Measurements from ENCODE around the gene PHC2. TPM values are rescaled to one million over a fixed set of nuclear protein-coding genes. Genes with fewer than 3 reads are reported as not detected.

PHC2 gene
- total RNA-seq, 4 donors from 2014 or later = 70.2 to 114 (median 77.2) TPM

DNA sequence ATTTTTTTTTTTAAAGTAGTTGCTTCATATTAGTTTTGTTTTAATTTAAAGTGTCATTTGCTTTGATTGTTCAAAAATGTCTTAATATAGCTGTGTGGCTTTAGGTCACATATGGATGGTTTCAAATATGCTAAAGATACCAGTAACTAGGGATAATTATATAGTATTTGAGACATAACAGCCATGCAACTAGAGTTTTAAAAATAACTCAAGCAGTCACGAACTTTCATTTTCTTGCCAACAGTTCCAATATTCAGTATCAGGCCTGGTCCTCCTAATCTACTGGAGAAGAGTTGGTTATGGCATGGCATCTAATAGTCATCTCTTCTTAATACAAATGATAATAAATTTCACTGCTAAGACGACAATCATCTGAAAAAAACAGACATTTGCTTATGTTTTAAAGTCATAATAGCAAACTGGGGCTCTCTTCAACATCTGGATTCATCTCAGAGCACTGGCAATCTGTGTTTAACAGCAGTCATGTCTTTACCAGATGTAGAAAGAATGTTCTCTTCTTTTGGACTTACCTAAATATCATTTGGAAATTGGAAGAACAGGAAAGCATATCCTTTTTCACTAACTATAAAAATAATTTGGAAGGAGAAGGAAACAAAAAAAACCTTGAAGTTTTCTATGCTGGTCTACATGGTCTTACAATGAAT lies 85.9 kb downstream of the PHC2 start:
- WGBS, 2 donors = 21 to 29% methylated on average over 2 of the region's 2 CpGs
- TF ChIP-seq CTCF (IDR thresholded peaks at IDR 0.05) (no peak), POLR2A (IDR thresholded peaks at IDR 0.05) (no peak)
- intact Hi-C loops (cut with DNase I; ENCODE audit: low total_unique reads) = no loop called here
- no peak for DNase-seq (ENCODE audit: low spot score in 2 of 2)
- H3K4me3 ChIP-seq (ENCODE audit: low read depth, poor library complexity, severe bottlenecking) = no peak overlapping the region

DNA sequence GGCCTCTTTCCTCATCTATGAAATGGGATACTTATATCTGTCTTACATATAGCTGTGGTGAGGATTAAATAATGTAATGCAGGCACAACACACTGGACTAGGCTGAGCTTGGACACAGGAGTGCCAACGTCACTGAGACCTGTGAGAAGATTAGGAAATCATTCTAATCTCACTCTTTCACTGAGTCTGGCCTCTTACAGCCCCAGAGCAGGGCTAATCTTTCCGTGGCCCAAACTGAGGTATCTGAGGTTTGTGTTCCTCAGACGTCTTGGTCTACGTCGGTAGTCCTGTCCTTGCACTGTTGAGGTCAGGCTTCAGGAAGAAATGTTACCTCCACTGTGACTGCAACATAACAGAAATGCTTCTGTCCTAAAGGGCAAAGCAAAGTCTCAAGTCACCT lies 87.4 kb downstream of the PHC2 start:
- no peak overlapping the region for H3K4me3 ChIP-seq (ENCODE audit: low read depth, poor library complexity, severe bottlenecking)
- 68 to 71% methylated on average over 5 of the region's 5 CpGs for WGBS, 2 donors
- DNase-seq (ENCODE audit: low spot score in 2 of 2) = no peak
- intact Hi-C loops (cut with DNase I; ENCODE audit: low total_unique reads) = no loop called here
- TF ChIP-seq CTCF (IDR thresholded peaks at IDR 0.05) (no peak), POLR2A (IDR thresholded peaks at IDR 0.05) (no peak)

DNA sequence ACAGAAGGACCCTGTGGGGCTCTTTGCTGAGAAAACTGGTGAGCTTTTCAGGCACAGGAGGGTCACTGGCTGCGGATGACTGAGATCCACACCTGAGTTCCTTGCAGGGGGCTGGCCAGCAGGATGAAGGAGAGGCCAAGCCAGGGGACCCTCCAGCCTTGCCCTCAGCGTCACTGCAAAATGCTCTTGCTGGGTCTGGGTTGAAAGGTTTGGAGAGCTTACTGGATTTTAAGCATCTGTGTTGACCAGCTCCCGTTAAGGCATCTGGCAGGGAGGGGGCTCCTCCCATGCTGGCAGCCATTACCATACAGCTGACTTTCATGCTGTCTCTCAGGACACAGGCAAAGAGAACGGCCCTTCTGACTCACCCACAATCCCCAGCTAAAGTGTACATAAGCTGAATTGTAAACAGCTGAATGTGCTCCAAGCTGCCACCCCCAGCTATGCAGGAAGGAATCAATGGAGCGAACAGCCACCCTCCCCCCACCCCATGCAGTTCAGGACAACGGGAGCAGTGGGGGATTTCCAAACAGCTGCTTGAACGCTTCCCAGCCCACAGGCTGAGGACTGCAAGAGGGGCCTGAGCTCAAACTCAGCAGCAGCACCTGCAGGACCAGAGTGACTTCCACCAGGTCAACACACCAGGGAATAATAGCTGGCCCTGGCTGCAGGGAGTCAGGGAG lies 88.7 kb downstream of the PHC2 start:
- H3K4me3 ChIP-seq (ENCODE audit: low read depth, poor library complexity, severe bottlenecking) = no peak overlapping the region
- WGBS, 2 donors = 9 to 30% methylated on average over 6 to 7 of the region's 7 CpGs
- TF ChIP-seq POLR2A (IDR thresholded peaks at IDR 0.05) (no peak), CTCF (IDR thresholded peaks at IDR 0.05) (no peak)
- intact Hi-C loops (cut with DNase I; ENCODE audit: low total_unique reads) = no loop called here
- peak; percentile 89 to 94 for DNase-seq (ENCODE audit: low spot score in 2 of 2)

DNA sequence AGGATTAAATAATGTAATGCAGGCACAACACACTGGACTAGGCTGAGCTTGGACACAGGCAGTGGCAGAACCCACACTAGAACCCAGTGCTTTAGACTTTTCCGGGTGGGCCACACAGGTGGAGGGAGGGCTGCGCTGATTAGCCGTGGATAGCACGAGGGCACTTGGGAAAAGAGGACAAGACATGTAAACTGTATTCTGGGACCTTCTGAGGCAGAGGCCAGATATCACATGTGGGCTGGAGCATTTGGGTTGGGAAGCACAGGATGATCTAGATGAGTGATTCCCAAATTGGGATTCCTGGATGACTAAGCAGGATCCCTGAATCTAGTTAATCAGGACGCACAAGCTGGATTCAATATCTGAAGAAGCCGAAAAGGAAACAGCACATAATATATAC lies 89.7 kb downstream of the PHC2 start:
- intact Hi-C loops (cut with DNase I; ENCODE audit: low total_unique reads) = no loop called here
- H3K4me3 ChIP-seq (ENCODE audit: low read depth, poor library complexity, severe bottlenecking) = no peak overlapping the region
- TF ChIP-seq POLR2A (IDR thresholded peaks at IDR 0.05) = no peak
- TF ChIP-seq CTCF (IDR thresholded peaks at IDR 0.05) = no peak
- no peak for DNase-seq (ENCODE audit: low spot score in 2 of 2)
- 69 to 72% methylated on average over 6 of the region's 6 CpGs for WGBS, 2 donors

DNA sequence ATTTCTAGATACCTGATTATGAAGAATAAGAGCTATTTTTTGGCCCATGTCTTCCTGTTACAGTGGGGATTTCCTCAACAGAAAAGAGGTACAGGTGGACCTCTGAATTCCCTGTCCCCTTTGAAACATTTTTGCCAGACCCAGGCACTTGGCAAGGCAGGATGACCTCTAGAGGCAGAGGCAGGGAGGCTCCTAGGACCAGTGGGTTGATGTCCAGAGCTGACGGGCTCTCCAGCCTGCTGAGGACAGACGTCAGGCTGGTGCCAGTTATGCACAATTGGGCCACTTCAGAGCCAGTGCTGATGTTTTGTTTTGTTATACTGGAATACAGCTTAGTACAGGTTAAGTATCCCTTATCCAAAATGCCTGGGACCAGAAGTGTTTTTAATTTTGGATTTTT lies 91.5 kb downstream of the PHC2 start:
- TF ChIP-seq POLR2A (IDR thresholded peaks at IDR 0.05) (no peak), CTCF (IDR thresholded peaks at IDR 0.05) (no peak)
- no peak for DNase-seq (ENCODE audit: low spot score in 2 of 2)
- 30 to 62% methylated on average over 2 of the region's 2 CpGs for WGBS, 2 donors
- H3K4me3 ChIP-seq (ENCODE audit: low read depth, poor library complexity, severe bottlenecking) = no peak overlapping the region
- intact Hi-C loops (cut with DNase I; ENCODE audit: low total_unique reads) = no loop called here

Measured in lower leg skin (tissue), 4 donors.